Smooth muscle cell (in vitro differentiated cells): Measurements from ENCODE around the gene FAT1. TPM values are rescaled to one million over a fixed set of nuclear protein-coding genes. Genes with fewer than 3 reads are reported as not detected.

ENCODE experiments used
- DNase-seq: peaks from one replicate; lab custom pipeline; 2025; ENCODE audit not compliant: unreplicated experiment; lab: John Stamatoyannopoulos, UW
- H2AFZ ChIP-seq: fragments of 200-600 bp; sonication (generic); 2 replicates; pipeline ENCODE4 v1.6.0; 2016; ENCODE audit warnings: antibody characterized with exemption, low read depth, mild to moderate bottlenecking
- H3F3A ChIP-seq: fragments of 200-600 bp; sonication (generic); 2 replicates; pipeline ENCODE4 v1.6.0; 2017; ENCODE audit warnings: antibody characterized with exemption, low read depth
- H3K27ac ChIP-seq: fragments of 200-600 bp; sonication (generic); 2 replicates; pipeline ENCODE4 v1.5.1; 2016; ENCODE audit warnings: low read depth, mild to moderate bottlenecking
- H3K27me3 ChIP-seq: fragments of 200-600 bp; sonication (generic); 2 replicates; pipeline ENCODE4 v1.6.1; 2016; ENCODE audit warnings: low read depth, mild to moderate bottlenecking
- H3K36me3 ChIP-seq: fragments of 200-600 bp; sonication (generic); 2 replicates; pipeline ENCODE4 v1.5.1; 2016; ENCODE audit warnings: low read depth
- H3K4me1 ChIP-seq: fragments of 200-600 bp; sonication (generic); 2 replicates; pipeline ENCODE4 v1.5.1; 2016; ENCODE audit warnings: low read depth
- H3K4me2 ChIP-seq: fragments of 200-600 bp; sonication (generic); 2 replicates; pipeline ENCODE4 v1.6.0; 2016; ENCODE audit warnings: mild to moderate bottlenecking
- H3K4me3 ChIP-seq: fragments of 200-600 bp; sonication (generic); 2 replicates; pipeline ENCODE4 v1.5.1; 2016; ENCODE audit warnings: mild to moderate bottlenecking
- H3K79me2 ChIP-seq: fragments of 200-600 bp; sonication (generic); 2 replicates; pipeline ENCODE4 v1.6.0; 2016; ENCODE audit warnings: low read depth, mild to moderate bottlenecking
- H3K9ac ChIP-seq: fragments of 200-600 bp; sonication (generic); 2 replicates; pipeline ENCODE4 v1.6.0; 2016; ENCODE audit warnings: low read depth
- H3K9me3 ChIP-seq: fragments of 200-600 bp; sonication (generic); replicated peaks from 2 replicates; pipeline ENCODE4 v1.5.1; 2016; ENCODE audit warnings: low read depth
- H4K20me1 ChIP-seq: fragments of 200-600 bp; sonication (generic); 2 replicates; pipeline ENCODE4 v1.6.0; 2016; ENCODE audit warnings: low read depth
- WGBS: methylation state at CpG from one replicate; pipeline ENCODE4 v1.1.7; 2016; ENCODE audit warnings: low lambda C conversion rate; 5-methylcytosine and 5-hydroxymethylcytosine counted together
- polyA plus RNA-seq: library from polyadenylated mRNA; unstranded; fragments of >200 nt; fragmentation: Nextera tagmentation; extraction: Ambion mirVana; gene quantifications from 2 replicates; pipeline ENCODE4 v1.2.1, GENCODE V29; 2016
- total RNA-seq: library from RNA; depleted of rRNA; stranded (reverse); fragments of >200 nt; gene quantifications from 2 replicates; pipeline ENCODE4 v1.2.3, GENCODE V29; 2014
- TF ChIP-seq, protein P1 (sequence below): fragments of 200-600 bp; sonication (generic); IDR thresholded peaks from 2 replicates; pipeline ENCODE4 v1.5.1; 2017; ENCODE audit warnings: borderline replicate concordance, mild to moderate bottlenecking, antibody characterized with exemption; ENCODE audit not compliant: insufficient read depth, poor library complexity, severe bottlenecking

Gene FAT1
- total and polyA plus RNA-seq, 2 experiments from 2014 or later, result 42.4 to 395 TPM

DNA sequence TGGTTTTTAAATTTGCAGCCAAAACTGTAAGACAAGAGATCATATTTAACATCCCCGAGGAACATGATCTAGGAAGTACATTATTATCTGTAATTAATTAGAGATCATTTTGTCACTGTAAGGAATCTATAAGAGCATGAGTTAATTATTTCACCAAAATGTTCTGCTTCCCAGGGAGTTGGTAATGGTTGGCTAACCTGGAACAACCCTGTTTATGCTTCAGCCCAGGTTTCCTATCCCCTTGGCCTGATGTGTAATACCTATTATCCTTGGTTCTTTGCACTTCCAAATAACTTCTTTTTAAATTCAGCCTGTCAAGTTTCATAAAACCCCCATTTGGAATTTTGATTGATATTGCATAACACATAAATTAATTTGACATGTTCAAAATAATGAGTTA lies 161.9 kb downstream of the FAT1 start:
- Histone ChIP-seq H3K79me2 (no peaks in the 10 kb centered on the region), H2AFZ (no peak overlapping the region), H3K27me3 (no peaks in the 10 kb centered on the region), H3K4me2 (no peak overlapping the region), H3K4me3 (no peak overlapping the region), H3K9ac (no peak overlapping the region), H3K36me3 (no peaks in the 10 kb centered on the region), H4K20me1 (no peaks in the 10 kb centered on the region), H3K9me3 (no peaks in the 10 kb centered on the region), H3K27ac (no peak overlapping the region), H3K4me1 (no peaks in the 10 kb centered on the region), H3F3A (peaks cover 3% of the 10 kb centered on the region)
- TF ChIP-seq, protein P1, sequence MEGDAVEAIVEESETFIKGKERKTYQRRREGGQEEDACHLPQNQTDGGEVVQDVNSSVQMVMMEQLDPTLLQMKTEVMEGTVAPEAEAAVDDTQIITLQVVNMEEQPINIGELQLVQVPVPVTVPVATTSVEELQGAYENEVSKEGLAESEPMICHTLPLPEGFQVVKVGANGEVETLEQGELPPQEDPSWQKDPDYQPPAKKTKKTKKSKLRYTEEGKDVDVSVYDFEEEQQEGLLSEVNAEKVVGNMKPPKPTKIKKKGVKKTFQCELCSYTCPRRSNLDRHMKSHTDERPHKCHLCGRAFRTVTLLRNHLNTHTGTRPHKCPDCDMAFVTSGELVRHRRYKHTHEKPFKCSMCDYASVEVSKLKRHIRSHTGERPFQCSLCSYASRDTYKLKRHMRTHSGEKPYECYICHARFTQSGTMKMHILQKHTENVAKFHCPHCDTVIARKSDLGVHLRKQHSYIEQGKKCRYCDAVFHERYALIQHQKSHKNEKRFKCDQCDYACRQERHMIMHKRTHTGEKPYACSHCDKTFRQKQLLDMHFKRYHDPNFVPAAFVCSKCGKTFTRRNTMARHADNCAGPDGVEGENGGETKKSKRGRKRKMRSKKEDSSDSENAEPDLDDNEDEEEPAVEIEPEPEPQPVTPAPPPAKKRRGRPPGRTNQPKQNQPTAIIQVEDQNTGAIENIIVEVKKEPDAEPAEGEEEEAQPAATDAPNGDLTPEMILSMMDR, result no peak
- no peak for DNase-seq
- WGBS, result 95% methylated on average over 1 of the region's 1 CpG

DNA sequence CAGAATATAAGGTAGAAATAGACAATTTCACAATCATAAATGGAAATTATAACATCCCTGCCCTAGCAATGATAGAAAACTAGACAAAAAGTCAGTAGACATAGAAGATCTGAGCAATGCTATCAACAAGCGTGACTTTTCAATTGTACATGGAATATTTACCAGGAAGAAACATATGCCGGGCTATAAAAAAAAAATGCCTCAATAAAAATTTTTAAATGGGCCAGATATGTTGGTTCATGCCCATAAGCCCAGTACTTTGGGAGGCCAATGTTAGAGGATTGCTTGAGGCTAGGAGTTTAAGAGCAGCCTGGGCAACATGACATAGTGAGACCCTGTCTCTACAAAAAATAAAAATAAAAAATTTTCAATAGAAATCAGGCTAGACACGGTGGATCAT lies 163.0 kb downstream of the FAT1 start:
- Histone ChIP-seq H3K27ac (no peak overlapping the region), H3K9me3 (no peaks in the 10 kb centered on the region), H3K4me2 (no peak overlapping the region), H3F3A (peaks cover 3% of the 10 kb centered on the region), H4K20me1 (no peaks in the 10 kb centered on the region), H3K9ac (no peak overlapping the region), H3K36me3 (no peaks in the 10 kb centered on the region), H2AFZ (no peak overlapping the region), H3K79me2 (no peaks in the 10 kb centered on the region), H3K4me3 (no peak overlapping the region), H3K4me1 (no peaks in the 10 kb centered on the region), H3K27me3 (peaks cover 7% of the 10 kb centered on the region)
- no peak for DNase-seq
- TF ChIP-seq, protein P1, result no peak
- 94% methylated on average over 3 of the region's 3 CpGs for WGBS

DNA sequence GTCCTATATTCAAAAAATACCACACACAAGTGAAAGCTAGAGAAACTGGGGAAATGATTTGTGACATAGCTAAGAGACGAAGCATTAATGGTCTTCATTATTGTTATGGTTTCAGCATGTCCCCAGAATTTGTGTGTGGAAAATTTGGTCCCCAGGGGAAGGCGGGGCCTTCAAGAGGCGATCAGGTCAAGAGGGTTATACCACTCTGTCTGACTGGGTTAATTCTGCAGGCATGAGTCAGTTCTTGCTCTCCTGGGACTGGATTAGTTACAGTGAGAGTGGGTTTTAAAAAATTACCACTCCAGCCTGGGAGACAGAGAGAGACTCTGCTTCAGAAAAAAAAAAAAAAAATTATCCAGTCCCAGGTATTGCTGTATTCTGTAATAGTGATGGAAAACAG lies 166.2 kb downstream of the FAT1 start:
- H3K27me3 ChIP-seq, result peaks cover 39% of the 10 kb centered on the region
- TF ChIP-seq, protein P1, result no peak
- H3K4me2 ChIP-seq, result no peak overlapping the region
- H2AFZ ChIP-seq, result no peak overlapping the region
- H3K79me2 ChIP-seq, result no peaks in the 10 kb centered on the region
- WGBS, result 49% methylated on average over 3 of the region's 3 CpGs
- no peak overlapping the region for H3K9ac ChIP-seq
- no peak overlapping the region for H3K4me3 ChIP-seq
- no peaks in the 10 kb centered on the region for H3K36me3 ChIP-seq
- no peaks in the 10 kb centered on the region for H3K9me3 ChIP-seq
- H3F3A ChIP-seq, result peaks cover 3% of the 10 kb centered on the region
- no peak for DNase-seq
- H4K20me1 ChIP-seq, result no peaks in the 10 kb centered on the region
- H3K27ac ChIP-seq, result no peak overlapping the region
- H3K4me1 ChIP-seq, result peaks cover 8% of the 10 kb centered on the region

DNA sequence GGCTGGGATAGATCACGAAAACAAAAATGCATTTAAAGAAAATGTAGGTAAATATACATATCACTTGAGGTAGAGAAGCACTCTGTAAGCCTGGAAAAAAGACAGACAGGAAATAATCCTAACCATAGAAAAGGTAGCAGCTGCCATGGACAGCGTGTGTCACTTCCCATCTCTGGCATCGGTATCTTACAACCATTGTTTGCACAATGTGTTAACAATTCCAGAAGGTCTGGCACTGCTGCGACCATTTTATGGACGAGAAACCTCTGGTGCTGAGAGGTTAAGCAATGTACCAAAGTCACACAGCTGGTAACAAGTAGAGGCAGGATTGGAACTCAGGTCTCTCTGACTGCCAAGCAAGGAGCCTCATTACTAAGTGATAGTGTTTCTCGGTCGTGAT lies 166.6 kb downstream of the FAT1 start:
- Histone ChIP-seq H3K4me3 (no peak overlapping the region), H3K27ac (no peak overlapping the region), H3K36me3 (no peaks in the 10 kb centered on the region), H3K4me2 (no peak overlapping the region), H3F3A (peaks cover 3% of the 10 kb centered on the region), H3K9ac (no peak overlapping the region), H4K20me1 (no peaks in the 10 kb centered on the region), H3K27me3 (peaks cover 43% of the 10 kb centered on the region), H3K4me1 (peaks cover 8% of the 10 kb centered on the region), H3K79me2 (no peaks in the 10 kb centered on the region), H2AFZ (no peak overlapping the region), H3K9me3 (no peaks in the 10 kb centered on the region)
- 85% methylated on average over 7 of the region's 7 CpGs for WGBS
- TF ChIP-seq, protein P1, result no peak
- DNase-seq, result no peak
